NCI-H526 (cell line): ENCODE data around the gene LSM8.
"Not testable (repeated sequence)": the region's sequence is repeated elsewhere in the genome, so short reads cannot be mapped to it uniquely, and the experiment has no call there.

ENCODE experiments used
- DNase-seq, 2 experiments: peaks; one replicate each; lab custom pipeline; 2025; lab: John Stamatoyannopoulos, UW

The LSM8 gene

GRCh38 chr7:118214051-118214832 is 30.3 kb downstream of the LSM8 start:
- DNase-seq, result peak; percentile 69 to 90

GRCh38 chr7:118214833-118215182 is 30.8 kb downstream of the LSM8 start:
- DNase-seq, result peak in 1 of 2 experiments; percentile 11

GRCh38 chr7:118217210-118217619 is 33.3 kb downstream of the LSM8 start:
- no peak for DNase-seq

- DNase-seq, result no peak
These were observed 34.6 kb downstream of the LSM8 start for GRCh38 chr7:118218413-118219156.

- DNase-seq, result no peak
These were observed 35.2 kb downstream of the LSM8 start for GRCh38 chr7:118219157-118219512.

GRCh38 chr7:118220583-118220982 is 36.6 kb downstream of the LSM8 start:
- DNase-seq, result no peak

- no peak for DNase-seq
These were observed 38.6 kb downstream of the LSM8 start for GRCh38 chr7:118222591-118222990.

- DNase-seq, result no peak
These were observed 40.6 kb downstream of the LSM8 start, which contains the start of gene ANKRD7 for GRCh38 chr7:118224521-118224920. TSS of gene ANKRD7 (plus strand) at chr7:118224704. CDS start at chr7:118224831, 127 bp downstream.

GRCh38 chr7:118232837-118233236 is 48.9 kb downstream of the LSM8 start:
- no peak for DNase-seq

GRCh38 chr7:118233799-118234198 is 49.8 kb downstream of the LSM8 start:
- no peak for DNase-seq

GRCh38 chr7:118239014-118239413 is 55.0 kb downstream of the LSM8 start:
- no peak for DNase-seq

GRCh38 chr7:118240320-118240719 is 56.4 kb downstream of the LSM8 start:
- not testable (repeated sequence) for DNase-seq
